ENCODE data around the gene SEC11A. TPM values are rescaled to one million over a fixed set of nuclear protein-coding genes. Genes with fewer than 3 reads are reported as not detected.
A peak's percentile ranks its signal among the peaks of the same experiment; 100 is the strongest.
"Not testable (repeated sequence)": the region's sequence is repeated elsewhere in the genome, so short reads cannot be mapped to it uniquely, and the experiment has no call there.

The SEC11A gene
- total RNA-seq, 1 donor from 2014 or later, result 82.5 TPM

GRCh38 chr15:84747416-84748273 is 31.7 kb upstream of the SEC11A start:
- intact Hi-C loops (cut with DNase I), result no loop called here
- peak; percentile 73 for ATAC-seq (ENCODE audit: poor library complexity)
- DNase-seq, result peak; percentile 87

- intact Hi-C loops (cut with DNase I), result no loop called here
Measured at GRCh38 chr15:84741121-84741520, 25.2 kb upstream of the SEC11A start.

GRCh38 chr15:84740691-84741090 is 24.8 kb upstream of the SEC11A start:
- no peak for DNase-seq
- intact Hi-C loops (cut with DNase I), result no loop called here
- ATAC-seq (ENCODE audit: poor library complexity), result no peak

More at GRCh38 chr15:84741121-84741520, 25.2 kb upstream of the SEC11A start:
- DNase-seq, result no peak
- no peak for ATAC-seq (ENCODE audit: poor library complexity)

- intact Hi-C loops (cut with DNase I), result no loop called here
- no peak for ATAC-seq (ENCODE audit: poor library complexity)
- no peak for DNase-seq
Measured at GRCh38 chr15:84737005-84737404, 21.1 kb upstream of the SEC11A start.

GRCh38 chr15:84736375-84736774 is 20.4 kb upstream of the SEC11A start:
- intact Hi-C loops (cut with DNase I), result no loop called here
- no peak for ATAC-seq (ENCODE audit: poor library complexity)

GRCh38 chr15:84735480-84736061 is 19.6 kb upstream of the SEC11A start:
- intact Hi-C loops (cut with DNase I); DNase-seq; ATAC-seq (ENCODE audit: poor library complexity): not testable (repeated sequence)

More at GRCh38 chr15:84736375-84736774, 20.4 kb upstream of the SEC11A start:
- DNase-seq, result no peak

GRCh38 chr15:84734794-84735479 is 19.0 kb upstream of the SEC11A start:
- DNase-seq (peak; percentile 49), ATAC-seq (ENCODE audit: poor library complexity) (peak; percentile 78)
- intact Hi-C loops (cut with DNase I), result no loop called here

- no peak for DNase-seq
- intact Hi-C loops (cut with DNase I), result no loop called here
- ATAC-seq (ENCODE audit: poor library complexity), result no peak
Measured at GRCh38 chr15:84731774-84732173, 15.8 kb upstream of the SEC11A start.

- intact Hi-C loops (cut with DNase I), result no loop called here
- ATAC-seq (ENCODE audit: poor library complexity) (no peak), DNase-seq (no peak)
Measured at GRCh38 chr15:84727429-84727828, 11.5 kb upstream of the SEC11A start.

GRCh38 chr15:84725001-84725491 is 9.1 kb upstream of the SEC11A start:
- DNase-seq (no peak), ATAC-seq (ENCODE audit: poor library complexity) (peak; percentile 78)

GRCh38 chr15:84722628-84723027 is 6.7 kb upstream of the SEC11A start:
- DNase-seq (no peak), ATAC-seq (ENCODE audit: poor library complexity) (no peak)
- intact Hi-C loops (cut with DNase I), result no loop called here

More at GRCh38 chr15:84725001-84725491, 9.1 kb upstream of the SEC11A start:
- intact Hi-C loops (cut with DNase I), result no loop called here

- ATAC-seq (ENCODE audit: poor library complexity) (no peak), DNase-seq (no peak)
- intact Hi-C loops (cut with DNase I), result no loop called here
Measured at GRCh38 chr15:84721371-84721770, 5.4 kb upstream of the SEC11A start.

GRCh38 chr15:84715441-84716035 is 401 bp downstream of the SEC11A start:
- no peak for DNase-seq
- intact Hi-C loops (cut with DNase I), result no loop called here
- peak; percentile 22 for ATAC-seq (ENCODE audit: poor library complexity)

- ATAC-seq (ENCODE audit: poor library complexity), result no peak
- no peak for DNase-seq
- intact Hi-C loops (cut with DNase I), result no loop called here
Measured at GRCh38 chr15:84714821-84715220, 1.1 kb downstream of the SEC11A start.

GRCh38 chr15:84714372-84714771 is 1.6 kb downstream of the SEC11A start:
- DNase-seq, result no peak
- intact Hi-C loops (cut with DNase I), result no loop called here

GRCh38 chr15:84703808-84704207 is 12.1 kb downstream of the SEC11A start:
- DNase-seq, result no peak
- ATAC-seq (ENCODE audit: poor library complexity), result no peak
- intact Hi-C loops (cut with DNase I), result no loop called here

More at GRCh38 chr15:84714372-84714771, 1.6 kb downstream of the SEC11A start:
- no peak for ATAC-seq (ENCODE audit: poor library complexity)

GRCh38 chr15:84702961-84703482 is 12.9 kb downstream of the SEC11A start:
- DNase-seq (no peak), ATAC-seq (ENCODE audit: poor library complexity) (peak; percentile 91)
- intact Hi-C loops (cut with DNase I), result no loop called here

- no peak for ATAC-seq (ENCODE audit: poor library complexity)
- intact Hi-C loops (cut with DNase I), result no loop called here
Measured at GRCh38 chr15:84699538-84700191, 16.3 kb downstream of the SEC11A start.

More at GRCh38 chr15:84699538-84700191, 16.3 kb downstream of the SEC11A start:
- no peak for DNase-seq
